Posterior vena cava (tissue), 2 donors: ENCODE measurements around the gene C11orf24. TPM values are rescaled to one million over a fixed set of nuclear protein-coding genes. Genes with fewer than 3 reads are reported as not detected.

ENCODE experiments used
- DNase-seq: peaks from one replicate; pipeline ENCODE4 v3.0.0-alpha.2; 2020; ENCODE audit warnings: low spot score
- intact Hi-C, 2 donors: fragments of 100-400 bp; cut with DNase I; formaldehyde crosslinking; loops; one replicate each; pipeline versions ENCODE4 v1.14.1 to v1.14.2; 2022 to 2023
- total RNA-seq, 2 donors: library from RNA; stranded (reverse); fragmentation: NEBNext Ultra II Directional; extraction: Animal tissue kit (Norgen Biotek cat#: 25700); gene quantifications; one replicate each; pipeline ENCODE4 v1.2.1, GENCODE V29; 2021
- donor health status: DM: yes; HTN: yes; CAD: no.
- donor health status: DM: yes; HTN: yes; CAD: no.

Gene C11orf24
- total RNA-seq, 2 donors from 2014 or later = 67.2 to 74.9 TPM

- intact Hi-C loops = no loop called here
- DNase-seq = no peak
Observed at GRCh38 chr11:68215524-68216170, 56.1 kb downstream of the C11orf24 start.

GRCh38 chr11:68215087-68215445 lies 56.7 kb downstream of the C11orf24 start:
- no peak for DNase-seq
- intact Hi-C loops = no loop called here

GRCh38 chr11:68214173-68215086 lies 57.3 kb downstream of the C11orf24 start:
- intact Hi-C loops = loop anchor here in 1 of 2 donors (5.0 kb wide), 1 partner anchor 83 kb away; no protein-coding TSS in a partner anchor
- DNase-seq = peak; percentile 84

GRCh38 chr11:68213555-68214172 lies 58.1 kb downstream of the C11orf24 start:
- intact Hi-C loops = loop anchor here in 1 of 2 donors (5.0 kb wide), 1 partner anchor 84 kb away; no protein-coding TSS in a partner anchor
- peak; percentile 96 for DNase-seq

- intact Hi-C loops = loop anchor here in 1 of 2 donors (5.0 kb wide), 1 partner anchor 84 kb away; no protein-coding TSS in a partner anchor
- peak; percentile 85 for DNase-seq
Observed at GRCh38 chr11:68213135-68213515, 58.6 kb downstream of the C11orf24 start, which contains the start of gene KMT5B. Gene KMT5B (minus strand): TSS chr11:68213296. CDS start chr11:68190076, 23,220 bp downstream.

GRCh38 chr11:68212421-68213134 lies 59.2 kb downstream of the C11orf24 start:
- intact Hi-C loops = loop anchor here in 1 of 2 donors (5.0 kb wide), 1 partner anchor 85 kb away; no protein-coding TSS in a partner anchor

GRCh38 chr11:68211546-68211945 lies 60.2 kb downstream of the C11orf24 start:
- DNase-seq = no peak
- intact Hi-C loops = loop anchor here in 1 of 2 donors (5.0 kb wide), 1 partner anchor 86 kb away; no protein-coding TSS in a partner anchor

More at GRCh38 chr11:68212421-68213134, 59.2 kb downstream of the C11orf24 start:
- peak; percentile 91 for DNase-seq

Other genes with a start within 250 kb of the C11orf24 start
- gene NDUFS8, start 241.3 kb downstream of the C11orf24 start, total RNA-seq = 100 to 1,000 TPM in 1 of 2 donors, 10 to 100 TPM in 1; 95.3 to 101 TPM
- gene TCIRG1, start 232.9 kb downstream of the C11orf24 start, total RNA-seq = 100 to 1,000 TPM in 1 of 2 donors, 10 to 100 TPM in 1; 80.8 to 105 TPM
- gene CHKA, start 150.6 kb downstream of the C11orf24 start, total RNA-seq = 10 to 100 TPM; 10.9 to 13.8 TPM
- 10 to 100 TPM; 34.3 to 39.0 TPM for gene KMT5B, start 58.7 kb downstream of the C11orf24 start, total RNA-seq
- 10 to 100 TPM; 46.2 to 48.5 TPM for gene LRP5, start 40.6 kb upstream of the C11orf24 start, total RNA-seq
- gene PPP6R3, start 188.8 kb upstream of the C11orf24 start, total RNA-seq = 10 to 100 TPM; 84.2 to 92.9 TPM